PC-3 (cell line): ENCODE data around the gene POLE4. TPM values are rescaled to one million over a fixed set of nuclear protein-coding genes. Genes with fewer than 3 reads are reported as not detected.

ENCODE experiments used
- ATAC-seq: fragments of 200-7000 bp; cut with Tn5 transposase; 2 replicates; pipeline ENCODE4 v1.9.1; 2020; ENCODE audit warnings: mild to moderate bottlenecking, moderate library complexity
- BruUV-seq: library from RNA; stranded (reverse); fragments of 400-500 nt; replicated peaks from 2 replicates; lab custom pipeline; 2021; lab: Mats Ljungman, UMichigan
- CTCF ChIA-PET: fragments of 300-600 bp; sonication (Branson Sonifier 250); formaldehyde crosslinking; loops from one replicate; lab custom pipeline; 2022; ENCODE audit warnings: antibody characterized with exemption; lab: Charles Lee
- POLR2A ChIA-PET: fragments of 300-600 bp; sonication (Branson Sonifier 250); formaldehyde crosslinking; loops from one replicate; lab custom pipeline; 2022; ENCODE audit warnings: antibody characterized with exemption; ENCODE audit not compliant: unreplicated experiment; lab: Charles Lee
- DNase-seq: peaks from one replicate; pipeline ENCODE4 v3.0.0-alpha.2; 2015
- H2AFZ ChIP-seq: fragments of 300-600 bp; sonication (generic); 2 replicates; pipeline ENCODE4 v1.6.0; 2016; ENCODE audit warnings: antibody characterized with exemption, low read length
- H3F3A ChIP-seq: fragments of 300-600 bp; sonication (generic); one replicate; pipeline ENCODE4 v1.6.0; 2017; ENCODE audit warnings: antibody characterized with exemption, low read length, control low read depth, mild to moderate bottlenecking; ENCODE audit not compliant: unreplicated experiment
- H3K27ac ChIP-seq: fragments of 300-600 bp; sonication (generic); 2 replicates; pipeline ENCODE4 v1.5.1; 2016; ENCODE audit warnings: mild to moderate bottlenecking, low read length
- H3K27me3 ChIP-seq: fragments of 300-600 bp; sonication (generic); 2 replicates; pipeline ENCODE4 v1.6.1; 2016; ENCODE audit warnings: low read length, mixed read lengths
- H3K36me3 ChIP-seq: fragments of 300-600 bp; sonication (generic); 2 replicates; pipeline ENCODE4 v1.6.1; 2016; ENCODE audit warnings: low read depth, mixed run types, low read length, mixed read lengths
- H3K4me1 ChIP-seq: fragments of 300-600 bp; sonication (generic); 2 replicates; pipeline ENCODE4 v1.5.1; 2016; ENCODE audit warnings: low read length; ENCODE audit not compliant: insufficient read depth
- H3K4me2 ChIP-seq: fragments of 300-600 bp; sonication (generic); 2 replicates; pipeline ENCODE4 v1.6.0; 2016; ENCODE audit warnings: low read length
- H3K4me3 ChIP-seq: fragments of 300-600 bp; sonication (generic); 2 replicates; pipeline ENCODE4 v1.5.1; 2016; ENCODE audit warnings: mild to moderate bottlenecking, low read length, mixed read lengths
- H3K79me2 ChIP-seq: fragments of 300-600 bp; sonication (generic); 2 replicates; pipeline ENCODE4 v1.6.1; 2017; ENCODE audit warnings: low read length, mixed read lengths
- H3K9ac ChIP-seq: fragments of 300-600 bp; sonication (generic); 2 replicates; pipeline ENCODE4 v1.6.0; 2016; ENCODE audit warnings: mild to moderate bottlenecking, low read length
- H3K9me2 ChIP-seq: fragments of 300-600 bp; sonication (generic); replicated peaks from 2 replicates; pipeline ENCODE4 v1.6.1; 2016; ENCODE audit warnings: mixed run types, low read length, mixed read lengths
- H3K9me3 ChIP-seq: fragments of 300-600 bp; sonication (generic); 2 replicates; pipeline ENCODE4 v1.6.1; 2016; ENCODE audit warnings: low read length, mixed read lengths
- H4K20me1 ChIP-seq: fragments of 300-600 bp; sonication (generic); 2 replicates; pipeline ENCODE4 v1.6.1; 2016; ENCODE audit warnings: low read length, mixed read lengths
- CTCF ChIP-seq: fragments of 300-600 bp; sonication (generic); conservative IDR thresholded peaks from 2 replicates; pipeline ENCODE4 v1.5.1; 2017; ENCODE audit warnings: antibody characterized with exemption, low read depth, mild to moderate bottlenecking, low read length
- EZH2 ChIP-seq: fragments of 300-600 bp; sonication (generic); IDR thresholded peaks from one replicate; pipeline ENCODE4 v1.6.1; 2017; ENCODE audit warnings: antibody characterized with exemption, mild to moderate bottlenecking, low read length; ENCODE audit not compliant: unreplicated experiment
- EZH2phosphoT487 ChIP-seq: fragments of 300-600 bp; sonication (generic); IDR thresholded peaks from 2 replicates; pipeline ENCODE4 v1.6.1; 2018; ENCODE audit warnings: mild to moderate bottlenecking, antibody characterized with exemption, low read length, borderline replicate concordance
- intact Hi-C: fragments of 100-400 bp; cut with micrococcal nuclease; formaldehyde crosslinking; loops from 2 replicates; pipeline ENCODE4 v1.9.0; 2023
- total RNA-seq: library from RNA; depleted of rRNA; stranded (reverse); fragments of >200 nt; gene quantifications from 2 replicates; pipeline ENCODE4 v1.2.3, GENCODE V29; 2014

Gene POLE4
- total RNA-seq, 1 experiment from 2014 or later = 121 TPM

GRCh38 chr2:74910245-74910644 is 48.2 kb upstream of the POLE4 start:
- ChIA-PET CTCF (no interaction called here), POLR2A (no interaction called here)
- no peak overlapping the region for H3K4me3 ChIP-seq
- no peaks in the 10 kb centered on the region for H3F3A ChIP-seq
- H3K4me2 ChIP-seq = no peak overlapping the region
- DNase-seq (no peak), ATAC-seq (no peak)
- H3K9me2 ChIP-seq = no peaks in the 10 kb centered on the region
- no peak for TF ChIP-seq EZH2phosphoT487
- no peak for TF ChIP-seq CTCF
- no peak for TF ChIP-seq EZH2
- no peak overlapping the region for H3K9ac ChIP-seq
- no peak overlapping the region for H3K27ac ChIP-seq
- no peaks in the 10 kb centered on the region for H3K4me1 ChIP-seq
- no peaks in the 10 kb centered on the region for H3K9me3 ChIP-seq
- no peaks in the 10 kb centered on the region for H3K27me3 ChIP-seq
- H2AFZ ChIP-seq = no peak overlapping the region
- H4K20me1 ChIP-seq = no peaks in the 10 kb centered on the region
- no peaks in the 10 kb centered on the region for H3K36me3 ChIP-seq
- BruUV-seq = no TSS peak
- intact Hi-C loops = no loop called here
- no peaks in the 10 kb centered on the region for H3K79me2 ChIP-seq

GRCh38 chr2:74911061-74911460 is 47.4 kb upstream of the POLE4 start:
- no peaks in the 10 kb centered on the region for H3K27me3 ChIP-seq
- intact Hi-C loops = no loop called here
- H3F3A ChIP-seq = no peaks in the 10 kb centered on the region
- no peak overlapping the region for H3K27ac ChIP-seq
- ChIA-PET POLR2A (no interaction called here), CTCF (no interaction called here)
- TF ChIP-seq CTCF (no peak), EZH2phosphoT487 (no peak), EZH2 (no peak)
- BruUV-seq = no TSS peak
- DNase-seq (no peak), ATAC-seq (no peak)
- no peaks in the 10 kb centered on the region for H4K20me1 ChIP-seq
- no peak overlapping the region for H2AFZ ChIP-seq
- H3K36me3 ChIP-seq = no peaks in the 10 kb centered on the region
- H3K79me2 ChIP-seq = no peaks in the 10 kb centered on the region
- H3K9me3 ChIP-seq = no peaks in the 10 kb centered on the region
- no peak overlapping the region for H3K4me2 ChIP-seq
- H3K4me1 ChIP-seq = peaks cover 6% of the 10 kb centered on the region
- H3K9ac ChIP-seq = no peak overlapping the region
- H3K9me2 ChIP-seq = no peaks in the 10 kb centered on the region
- no peak overlapping the region for H3K4me3 ChIP-seq

- H3K27me3 ChIP-seq = no peaks in the 10 kb centered on the region
- DNase-seq (peak; percentile 53), ATAC-seq (0 out of 2 replicates have a peak, but pooled peaks have one; percentile 18)
- peaks cover 40% of the 10 kb centered on the region for H3K4me1 ChIP-seq
- no peaks in the 10 kb centered on the region for H3K36me3 ChIP-seq
- no peaks in the 10 kb centered on the region for H3K9me2 ChIP-seq
- no peaks in the 10 kb centered on the region for H3F3A ChIP-seq
- H3K4me2 ChIP-seq = no peak overlapping the region
- CTCF ChIA-PET = no interaction called here
- H4K20me1 ChIP-seq = no peaks in the 10 kb centered on the region
- no peaks in the 10 kb centered on the region for H3K9me3 ChIP-seq
- intact Hi-C loops = loop anchor here (5.0 kb wide), 3 partner anchors 137 to 487 kb away; no protein-coding TSS in a partner anchor
- no peak overlapping the region for H2AFZ ChIP-seq
- H3K27ac ChIP-seq = no peak overlapping the region
- POLR2A ChIA-PET = interaction anchor here (0.5 kb wide), 1 partner anchor 646 kb away, joined by 3 read pairs; no protein-coding TSS in a partner anchor
- BruUV-seq = no TSS peak
- no peaks in the 10 kb centered on the region for H3K79me2 ChIP-seq
- TF ChIP-seq EZH2 (no peak), CTCF (no peak)
- no peak overlapping the region for H3K9ac ChIP-seq
- H3K4me3 ChIP-seq = no peak overlapping the region
These were observed 42.7 kb upstream of the POLE4 start for GRCh38 chr2:74915743-74916142.
